ENCODE measurements around the gene LAMTOR1.

The LAMTOR1 gene

DNA sequence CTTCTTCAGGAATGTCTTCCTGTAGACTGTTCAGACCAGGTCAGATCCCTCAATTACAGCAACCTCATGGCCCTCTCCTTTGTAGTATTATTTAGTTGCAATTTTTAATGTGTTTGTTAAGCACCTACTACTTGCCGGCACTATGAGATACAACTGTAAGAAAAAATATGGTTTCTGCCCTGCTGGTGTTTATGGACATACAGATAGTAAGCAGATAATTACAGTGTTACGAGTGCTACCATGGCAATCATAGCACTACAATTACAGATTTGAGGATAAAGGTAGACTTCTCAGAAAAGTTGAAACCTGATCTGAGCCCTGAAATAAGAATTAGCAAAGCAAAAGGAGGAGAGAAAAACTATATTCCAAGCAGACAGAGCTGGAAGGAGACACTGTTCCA is 19.7 kb downstream of the LAMTOR1 start:
- H2BK120ac ChIP-seq (ENCODE audit: low read depth, low read length), result no peak overlapping the region

DNA sequence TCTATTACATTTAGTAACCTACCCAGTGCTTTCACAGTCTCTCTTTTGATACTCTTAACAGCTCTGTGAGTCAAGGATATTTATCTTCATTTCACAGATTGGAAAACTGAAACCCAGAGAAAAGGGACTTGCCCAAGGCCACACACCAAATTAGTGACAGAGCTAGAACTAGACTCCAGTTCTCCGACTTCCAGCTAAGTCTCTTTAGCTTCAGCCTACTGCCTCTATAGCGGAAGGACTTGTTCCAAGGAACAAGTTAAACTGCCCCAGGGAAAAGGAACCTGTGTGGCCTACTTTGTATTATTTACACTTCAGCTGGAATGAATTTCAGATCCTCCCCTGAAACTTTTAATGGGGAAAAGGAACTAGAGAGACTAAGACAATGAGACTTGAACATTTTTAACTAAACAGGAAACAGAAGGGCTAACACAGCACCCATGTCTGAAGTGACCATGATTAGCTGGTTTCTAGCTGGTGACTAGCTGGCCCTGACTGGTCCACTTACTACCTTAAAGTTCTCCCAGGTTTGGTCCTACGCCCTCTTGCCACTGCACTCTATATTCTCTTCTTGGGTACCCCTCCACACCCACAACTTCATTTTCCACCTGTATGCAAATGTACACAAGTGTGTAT is 21.2 kb downstream of the LAMTOR1 start:
- H3K79me1 ChIP-seq (replicated peaks; ENCODE audit: low read length, poor library complexity, severe bottlenecking), result peaks cover 2% of the 10 kb centered on the region
- WGBS, result 100% methylated on average over 3 of the region's 3 CpGs
- no peak for DNase-seq
- H3K4me1 ChIP-seq (ENCODE audit: control insufficient read depth, insufficient read depth, low read depth, low read length), result peaks cover 3% of the 10 kb centered on the region
- no peak overlapping the region for H3K9ac ChIP-seq (ENCODE audit: low read length)
- H2AFZ ChIP-seq (ENCODE audit: low read depth, low read length), result no peak overlapping the region
- no peak overlapping the region for H2BK12ac ChIP-seq (ENCODE audit: low read length in 2 of 2)
- H3K4ac ChIP-seq (ENCODE audit: low read depth in 1 of 2, low read length in 2 of 2), result no peak overlapping the region
- no peak overlapping the region for H3K27ac ChIP-seq (ENCODE audit: low read length, poor library complexity, severe bottlenecking)
- H2AK5ac ChIP-seq (ENCODE audit: low read length, severe bottlenecking), result no peak overlapping the region
- no peak overlapping the region for H4K8ac ChIP-seq (ENCODE audit: low read length)
- H4K91ac ChIP-seq (ENCODE audit: low read length), result no peak overlapping the region
- no peaks in the 10 kb centered on the region for H3K9me3 ChIP-seq (ENCODE audit: control insufficient read depth, low read length)
- no peak overlapping the region for H3K18ac ChIP-seq (ENCODE audit: low read depth in 1 of 2, low read length in 2 of 2)
- H3K14ac ChIP-seq (ENCODE audit: low read length in 2 of 2), result no peak overlapping the region
- H3K36me3 ChIP-seq (ENCODE audit: control insufficient read depth in 1 of 2, insufficient read depth in 2 of 2, low read depth in 1 of 2, low read length in 2 of 2), result peaks cover 3 to 16% of the 10 kb centered on the region in 2 experiments
- no peak overlapping the region for H2BK15ac ChIP-seq (ENCODE audit: low read depth, poor library complexity, severe bottlenecking)
- H3K4me3 ChIP-seq (ENCODE audit: insufficient read depth in 1 of 2, low read depth in 1 of 2, low read length in 2 of 2), result no peak overlapping the region
- H2BK120ac ChIP-seq (ENCODE audit: low read depth, low read length), result no peak overlapping the region
- no peak overlapping the region for H3K23ac ChIP-seq (ENCODE audit: low read length in 2 of 2)
- no peak overlapping the region for H2BK5ac ChIP-seq (ENCODE audit: low read depth, low read length, poor library complexity, severe bottlenecking)
- H3K27me3 ChIP-seq (ENCODE audit: control insufficient read depth in 1 of 2, insufficient read depth in 1 of 2, low read length in 2 of 2), result no peaks in the 10 kb centered on the region
- H3K4me2 ChIP-seq (ENCODE audit: low read length, poor library complexity, severe bottlenecking), result no peak overlapping the region

More for the DNA sequence above, 19.7 kb downstream of the LAMTOR1 start:
- H3K27me3 ChIP-seq (ENCODE audit: control insufficient read depth in 1 of 2, insufficient read depth in 1 of 2, low read length in 2 of 2), result no peaks in the 10 kb centered on the region
- H3K27ac ChIP-seq (ENCODE audit: low read length, poor library complexity, severe bottlenecking), result no peak overlapping the region
- no peaks in the 10 kb centered on the region for H3K9me3 ChIP-seq (ENCODE audit: control insufficient read depth, low read length)
- peaks cover 6 to 27% of the 10 kb centered on the region in 2 experiments for H3K36me3 ChIP-seq (ENCODE audit: control insufficient read depth in 1 of 2, insufficient read depth in 2 of 2, low read depth in 1 of 2, low read length in 2 of 2)
- H3K79me1 ChIP-seq (replicated peaks; ENCODE audit: low read length, poor library complexity, severe bottlenecking), result peaks cover 7% of the 10 kb centered on the region
- no peak overlapping the region for H2BK5ac ChIP-seq (ENCODE audit: low read depth, low read length, poor library complexity, severe bottlenecking)
- no peak overlapping the region for H3K4ac ChIP-seq (ENCODE audit: low read depth in 1 of 2, low read length in 2 of 2)
- no peak overlapping the region for H3K4me3 ChIP-seq (ENCODE audit: insufficient read depth in 1 of 2, low read depth in 1 of 2, low read length in 2 of 2)
- H2BK12ac ChIP-seq (ENCODE audit: low read length in 2 of 2), result no peak overlapping the region
- H3K4me2 ChIP-seq (ENCODE audit: low read length, poor library complexity, severe bottlenecking), result no peak overlapping the region
- DNase-seq, result no peak
- no peak overlapping the region for H3K23ac ChIP-seq (ENCODE audit: low read length in 2 of 2)
- H2AK5ac ChIP-seq (ENCODE audit: low read length, severe bottlenecking), result no peak overlapping the region
- H3K9ac ChIP-seq (ENCODE audit: low read length), result no peak overlapping the region
- H2BK15ac ChIP-seq (ENCODE audit: low read depth, poor library complexity, severe bottlenecking), result no peak overlapping the region
- no peak overlapping the region for H4K91ac ChIP-seq (ENCODE audit: low read length)
- H2AFZ ChIP-seq (ENCODE audit: low read depth, low read length), result no peak overlapping the region
- no peak overlapping the region for H3K18ac ChIP-seq (ENCODE audit: low read depth in 1 of 2, low read length in 2 of 2)
- 100% methylated on average over 2 of the region's 2 CpGs for WGBS
- H3K14ac ChIP-seq (ENCODE audit: low read length in 2 of 2), result no peak overlapping the region
- H4K8ac ChIP-seq (ENCODE audit: low read length), result no peak overlapping the region
- H3K4me1 ChIP-seq (ENCODE audit: control insufficient read depth, insufficient read depth, low read depth, low read length), result peaks cover 3% of the 10 kb centered on the region

DNA sequence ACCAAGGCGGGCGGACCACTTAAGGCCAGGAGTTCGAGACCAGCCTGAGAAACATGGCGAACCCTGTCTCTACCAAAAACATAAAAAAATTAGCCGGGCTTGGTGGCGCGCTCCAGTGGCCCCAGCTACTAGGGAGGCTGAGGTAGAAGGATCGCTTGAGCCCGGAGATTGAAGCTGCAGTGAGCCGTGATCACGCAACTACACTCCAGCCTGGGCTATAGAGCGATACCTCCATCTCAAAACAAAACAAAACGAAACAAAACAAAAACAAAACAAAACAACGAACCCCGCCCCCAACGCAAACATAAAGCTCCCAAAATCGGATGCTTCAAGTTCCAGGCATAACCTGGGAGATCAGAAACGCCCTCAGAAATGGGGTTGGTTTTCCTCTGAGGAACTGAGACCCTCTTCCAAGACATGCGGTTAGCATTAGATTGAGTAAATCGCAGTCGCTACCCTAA is 21.9 kb downstream of the LAMTOR1 start:
- peak overlapping the region; percentile 34 for H4K91ac ChIP-seq (ENCODE audit: low read length)
- H4K8ac ChIP-seq (ENCODE audit: low read length), result peak overlapping the region; percentile 45
- peak overlapping the region; percentile 94 for H3K4me2 ChIP-seq (ENCODE audit: low read length, poor library complexity, severe bottlenecking)
- H2BK12ac ChIP-seq (ENCODE audit: low read length in 2 of 2), result peak overlapping the region in 1 of 2 experiments; percentile 65
- H3K4me1 ChIP-seq (ENCODE audit: control insufficient read depth, insufficient read depth, low read depth, low read length), result peaks cover 3% of the 10 kb centered on the region
- peak overlapping the region; percentile 76 for H3K27ac ChIP-seq (ENCODE audit: low read length, poor library complexity, severe bottlenecking)
- H3K9ac ChIP-seq (ENCODE audit: low read length), result peak overlapping the region; percentile 94
- no peaks in the 10 kb centered on the region for H3K27me3 ChIP-seq (ENCODE audit: control insufficient read depth in 1 of 2, insufficient read depth in 1 of 2, low read length in 2 of 2)
- peak overlapping the region; percentile 53 to 93 for H3K4me3 ChIP-seq (ENCODE audit: insufficient read depth in 1 of 2, low read depth in 1 of 2, low read length in 2 of 2)
- H2AFZ ChIP-seq (ENCODE audit: low read depth, low read length), result no peak overlapping the region
- no peak for DNase-seq
- peak overlapping the region in 1 of 2 experiments; percentile 70 for H3K23ac ChIP-seq (ENCODE audit: low read length in 2 of 2)
- no peak overlapping the region for H2BK5ac ChIP-seq (ENCODE audit: low read depth, low read length, poor library complexity, severe bottlenecking)
- H2BK120ac ChIP-seq (ENCODE audit: low read depth, low read length), result peak overlapping the region; percentile 27
- no peak overlapping the region for H2BK15ac ChIP-seq (ENCODE audit: low read depth, poor library complexity, severe bottlenecking)
- WGBS, result 88% methylated on average over 21 of the region's 21 CpGs
- peaks cover 3 to 13% of the 10 kb centered on the region in 2 experiments for H3K36me3 ChIP-seq (ENCODE audit: control insufficient read depth in 1 of 2, insufficient read depth in 2 of 2, low read depth in 1 of 2, low read length in 2 of 2)
- peak overlapping the region; percentile 52 to 89 for H3K18ac ChIP-seq (ENCODE audit: low read depth in 1 of 2, low read length in 2 of 2)
- H3K4ac ChIP-seq (ENCODE audit: low read depth in 1 of 2, low read length in 2 of 2), result peak overlapping the region in 1 of 2 experiments; percentile 90
- no peak overlapping the region for H2AK5ac ChIP-seq (ENCODE audit: low read length, severe bottlenecking)
- peaks cover 2% of the 10 kb centered on the region for H3K79me1 ChIP-seq (replicated peaks; ENCODE audit: low read length, poor library complexity, severe bottlenecking)
- H3K14ac ChIP-seq (ENCODE audit: low read length in 2 of 2), result no peak overlapping the region
- no peaks in the 10 kb centered on the region for H3K9me3 ChIP-seq (ENCODE audit: control insufficient read depth, low read length)

DNA sequence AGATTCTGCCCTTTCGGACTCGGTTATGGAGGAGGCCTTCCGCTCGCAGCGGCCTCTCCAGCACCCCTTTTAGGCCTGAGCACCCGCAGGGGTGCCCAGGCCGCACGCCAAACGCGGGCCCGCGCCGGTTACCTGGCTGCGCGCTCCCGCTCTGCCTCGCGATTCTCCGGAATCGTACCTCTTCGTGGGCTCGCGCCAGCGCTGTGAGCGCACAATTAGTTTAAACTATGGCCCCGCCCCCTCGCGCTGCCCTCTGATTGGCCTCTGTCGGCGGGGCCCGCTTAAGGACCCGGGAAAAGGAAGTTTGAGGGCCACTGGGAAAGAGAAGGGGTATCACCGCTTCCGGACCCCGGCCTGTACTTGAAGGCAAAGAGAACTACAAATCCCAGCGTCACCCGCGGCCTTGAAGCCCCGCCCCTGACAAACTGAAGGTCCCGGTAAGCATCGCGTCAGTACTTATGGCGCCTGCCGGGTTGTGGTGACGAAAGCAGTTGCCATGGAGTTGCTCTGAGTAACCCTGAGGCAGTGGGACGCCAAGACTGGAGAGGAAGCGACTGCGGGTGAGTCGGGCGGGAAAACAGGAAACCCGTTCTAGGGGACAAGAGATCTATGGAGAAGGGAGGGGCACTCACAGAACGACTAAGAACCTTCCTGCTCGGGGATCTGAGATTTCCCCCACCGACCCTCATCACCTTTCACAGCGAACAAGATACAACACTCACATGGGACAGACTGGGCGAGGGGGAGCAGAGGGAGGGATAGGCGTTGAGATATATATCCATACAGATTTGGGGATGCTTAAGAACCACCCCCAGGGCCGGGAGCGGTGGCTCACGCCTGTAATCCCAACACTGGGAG is 22.5 kb downstream of the LAMTOR1 start, which contains the start of the genes LRRC51 and NUMA1:
LRRC51 (plus strand) TSS at position 525 of the 858 bp plus-strand sequence. CDS start 8,234 bp downstream, outside the sequence.
NUMA1 (minus strand) TSS at position 217 of the 858 bp plus-strand sequence. CDS start 44,599 bp downstream, outside the sequence.
- H3K18ac ChIP-seq (ENCODE audit: low read depth in 1 of 2, low read length in 2 of 2), result peak within 1 kb of the TSS; percentile 52 to 89
- peak within 1 kb of the TSS; percentile 71 to 90 for H3K4ac ChIP-seq (ENCODE audit: low read depth in 1 of 2, low read length in 2 of 2)
- H3K4me1 ChIP-seq (ENCODE audit: control insufficient read depth, insufficient read depth, low read depth, low read length), result peaks cover 3% of the 10 kb centered on the region
- no peaks in the 10 kb centered on the region for H3K9me3 ChIP-seq (ENCODE audit: control insufficient read depth, low read length)
- H2BK5ac ChIP-seq (ENCODE audit: low read depth, low read length, poor library complexity, severe bottlenecking), result no peak within 1 kb of the TSS
- no peak within 1 kb of the TSS for H2BK15ac ChIP-seq (ENCODE audit: low read depth, poor library complexity, severe bottlenecking)
- H3K23ac ChIP-seq (ENCODE audit: low read length in 2 of 2), result peak within 1 kb of the TSS in 1 of 2 experiments; percentile 70
- peak within 1 kb of the TSS; percentile 34 for H4K91ac ChIP-seq (ENCODE audit: low read length)
- H2AK5ac ChIP-seq (ENCODE audit: low read length, severe bottlenecking), result no peak within 1 kb of the TSS
- H3K4me2 ChIP-seq (ENCODE audit: low read length, poor library complexity, severe bottlenecking), result peak within 1 kb of the TSS; percentile 94
- H3K4me3 ChIP-seq (ENCODE audit: insufficient read depth in 1 of 2, low read depth in 1 of 2, low read length in 2 of 2), result peak within 1 kb of the TSS; percentile 77 to 93
- peaks cover under 1 to 8% of the 10 kb centered on the region in 2 experiments for H3K36me3 ChIP-seq (ENCODE audit: control insufficient read depth in 1 of 2, insufficient read depth in 2 of 2, low read depth in 1 of 2, low read length in 2 of 2)
- 2% methylated on average over 50 of the region's 60 CpGs for WGBS
- H2BK12ac ChIP-seq (ENCODE audit: low read length in 2 of 2), result peak within 1 kb of the TSS in 1 of 2 experiments; percentile 65
- DNase-seq, result peak; percentile 100
- H3K27ac ChIP-seq (ENCODE audit: low read length, poor library complexity, severe bottlenecking), result peak within 1 kb of the TSS; percentile 76
- no peak within 1 kb of the TSS for H3K14ac ChIP-seq (ENCODE audit: low read length in 2 of 2)
- no peaks in the 10 kb centered on the region for H3K27me3 ChIP-seq (ENCODE audit: control insufficient read depth in 1 of 2, insufficient read depth in 1 of 2, low read length in 2 of 2)
- H3K9ac ChIP-seq (ENCODE audit: low read length), result peak within 1 kb of the TSS; percentile 94
- H3K79me1 ChIP-seq (replicated peaks; ENCODE audit: low read length, poor library complexity, severe bottlenecking), result peaks cover 4% of the 10 kb centered on the region
- peak within 1 kb of the TSS; percentile 66 for H2AFZ ChIP-seq (ENCODE audit: low read depth, low read length)
- H2BK120ac ChIP-seq (ENCODE audit: low read depth, low read length), result peak within 1 kb of the TSS; percentile 27
- H4K8ac ChIP-seq (ENCODE audit: low read length), result peak within 1 kb of the TSS; percentile 45
